ENCODE results near the gene CTNND2. TPM values are rescaled to one million over a fixed set of nuclear protein-coding genes. Genes with fewer than 3 reads are reported as not detected.

CTNND2 gene, protein sequence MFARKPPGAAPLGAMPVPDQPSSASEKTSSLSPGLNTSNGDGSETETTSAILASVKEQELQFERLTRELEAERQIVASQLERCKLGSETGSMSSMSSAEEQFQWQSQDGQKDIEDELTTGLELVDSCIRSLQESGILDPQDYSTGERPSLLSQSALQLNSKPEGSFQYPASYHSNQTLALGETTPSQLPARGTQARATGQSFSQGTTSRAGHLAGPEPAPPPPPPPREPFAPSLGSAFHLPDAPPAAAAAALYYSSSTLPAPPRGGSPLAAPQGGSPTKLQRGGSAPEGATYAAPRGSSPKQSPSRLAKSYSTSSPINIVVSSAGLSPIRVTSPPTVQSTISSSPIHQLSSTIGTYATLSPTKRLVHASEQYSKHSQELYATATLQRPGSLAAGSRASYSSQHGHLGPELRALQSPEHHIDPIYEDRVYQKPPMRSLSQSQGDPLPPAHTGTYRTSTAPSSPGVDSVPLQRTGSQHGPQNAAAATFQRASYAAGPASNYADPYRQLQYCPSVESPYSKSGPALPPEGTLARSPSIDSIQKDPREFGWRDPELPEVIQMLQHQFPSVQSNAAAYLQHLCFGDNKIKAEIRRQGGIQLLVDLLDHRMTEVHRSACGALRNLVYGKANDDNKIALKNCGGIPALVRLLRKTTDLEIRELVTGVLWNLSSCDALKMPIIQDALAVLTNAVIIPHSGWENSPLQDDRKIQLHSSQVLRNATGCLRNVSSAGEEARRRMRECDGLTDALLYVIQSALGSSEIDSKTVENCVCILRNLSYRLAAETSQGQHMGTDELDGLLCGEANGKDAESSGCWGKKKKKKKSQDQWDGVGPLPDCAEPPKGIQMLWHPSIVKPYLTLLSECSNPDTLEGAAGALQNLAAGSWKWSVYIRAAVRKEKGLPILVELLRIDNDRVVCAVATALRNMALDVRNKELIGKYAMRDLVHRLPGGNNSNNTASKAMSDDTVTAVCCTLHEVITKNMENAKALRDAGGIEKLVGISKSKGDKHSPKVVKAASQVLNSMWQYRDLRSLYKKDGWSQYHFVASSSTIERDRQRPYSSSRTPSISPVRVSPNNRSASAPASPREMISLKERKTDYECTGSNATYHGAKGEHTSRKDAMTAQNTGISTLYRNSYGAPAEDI (N-terminal part only)
- total RNA-seq, result not detected in 2 replicates

DNA sequence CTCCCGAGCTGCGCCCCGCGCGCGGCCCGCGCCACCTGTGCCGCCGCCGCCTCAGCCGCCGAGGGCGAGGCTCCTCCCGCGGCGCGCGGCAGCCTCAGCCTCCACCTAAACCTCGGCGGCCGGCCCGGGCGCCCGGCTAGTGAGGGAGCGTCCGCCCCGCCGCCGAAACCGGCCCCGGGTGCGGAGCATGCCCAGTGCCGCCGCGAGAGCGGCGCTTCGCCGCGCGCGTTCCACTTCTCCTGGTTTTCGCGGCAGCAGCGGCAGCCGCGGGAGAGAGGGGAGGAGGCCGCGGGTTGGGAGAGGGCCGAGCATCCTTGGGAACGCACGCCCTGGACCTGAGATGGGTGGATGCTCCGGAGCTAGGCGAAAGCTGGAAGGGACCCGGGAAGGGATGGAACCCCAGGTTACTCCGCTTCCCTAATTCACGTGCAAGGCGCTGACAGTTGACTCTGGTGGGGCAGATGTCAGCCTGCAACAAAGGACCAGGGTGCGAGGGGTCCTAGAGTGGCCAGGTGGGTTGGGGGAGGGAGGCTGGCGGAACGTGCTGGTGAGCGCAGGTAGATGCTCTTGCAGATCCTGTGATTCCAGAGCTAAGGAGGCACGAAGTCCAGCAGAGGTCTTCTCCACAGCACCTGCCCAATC, at the start of gene CTNND2:
CTNND2 (minus strand) TSS at position 182 of the 642 bp plus-strand sequence. CDS start 593 bp downstream, outside the sequence.

Measured in endothelial cell of coronary artery (primary cell).